CD4-positive, alpha-beta T cell treated with Interleukin-17A for 1 hour (primary cell): Measurements from ENCODE around the gene POU2F2.

Source experiments
- DNase-seq: peaks from one replicate; pipeline ENCODE4 v3.0.0-alpha.2; 2020

The POU2F2 gene

GRCh38 chr19:42098781-42099180 lies 33.5 kb downstream of the POU2F2 start:
- no peak for DNase-seq

DNA sequence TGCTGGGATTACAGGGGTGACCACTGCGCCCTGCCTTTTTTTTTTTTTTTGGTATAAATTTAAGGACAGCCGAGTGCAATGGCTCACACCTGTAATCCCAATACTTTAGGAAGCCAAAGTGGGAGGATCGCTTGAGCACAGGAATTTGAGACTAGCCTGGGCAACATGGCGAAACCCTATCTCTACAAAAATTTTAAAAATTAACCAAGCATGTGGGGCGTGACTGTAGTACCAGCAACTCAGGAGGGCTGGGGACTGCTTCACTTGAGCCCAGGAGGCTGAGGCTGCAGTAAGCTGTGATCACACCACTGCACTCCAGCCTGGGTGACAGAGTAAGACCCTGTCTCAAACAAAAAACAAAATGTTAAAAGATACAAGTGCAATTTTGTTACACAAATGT lies 34.8 kb downstream of the POU2F2 start:
- no peak for DNase-seq

GRCh38 chr19:42096255-42096837 lies 35.9 kb downstream of the POU2F2 start:
- DNase-seq, result no peak

- DNase-seq, result no peak
These were observed 36.4 kb downstream of the POU2F2 start for GRCh38 chr19:42095814-42096230.

DNA sequence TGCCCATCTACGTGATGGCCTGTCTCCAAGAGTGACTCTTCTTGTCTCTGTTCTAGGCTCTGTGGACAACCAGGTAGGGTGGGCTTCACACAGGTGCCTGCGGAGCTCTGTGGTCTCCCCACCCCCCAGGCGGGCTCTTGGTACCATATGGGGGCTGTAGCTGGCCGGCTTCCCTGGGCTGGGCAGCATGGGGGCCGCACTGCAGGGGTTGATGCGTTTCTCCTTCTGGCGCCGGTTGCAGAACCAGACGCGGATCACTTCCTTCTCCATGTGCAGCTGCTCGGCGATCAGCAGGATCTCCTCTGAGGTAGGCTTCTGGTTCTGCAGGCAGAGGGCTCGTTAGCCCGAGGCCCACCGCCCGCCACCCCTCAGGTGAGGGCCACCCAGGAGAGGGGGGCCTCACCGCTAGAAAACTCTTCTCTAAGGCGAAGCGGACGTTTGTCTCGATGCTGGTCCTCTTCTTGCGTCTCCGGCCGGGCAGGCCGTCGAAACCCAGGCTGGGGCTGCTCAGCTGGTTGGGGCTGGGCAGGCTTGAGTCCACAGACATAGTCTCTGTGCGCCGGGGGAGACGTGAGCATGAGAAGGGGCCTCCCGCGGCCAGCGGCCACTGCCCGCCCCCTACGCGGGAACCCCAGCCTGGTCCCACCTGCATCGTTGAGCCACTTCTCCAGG lies 37.0 kb downstream of the POU2F2 start:
- no peak for DNase-seq

DNA sequence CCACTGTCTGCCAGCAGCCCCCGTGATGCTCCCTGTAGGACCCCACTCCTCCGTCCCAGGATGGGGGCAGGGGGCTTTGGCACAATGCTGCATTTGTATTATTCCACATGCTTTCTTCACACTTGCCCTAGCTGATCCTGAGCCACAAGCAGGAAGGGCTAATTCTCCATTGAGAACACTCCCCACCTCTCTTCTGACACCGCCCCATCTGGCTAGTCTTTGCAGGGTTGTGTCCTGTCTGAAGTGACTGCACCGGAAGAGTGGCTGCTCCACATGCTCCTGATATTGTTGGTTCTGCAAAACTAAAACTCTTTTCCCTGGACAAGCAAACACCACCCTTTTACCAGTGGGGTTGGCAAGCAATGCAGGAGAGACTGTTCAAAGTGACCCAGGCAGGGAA lies 38.3 kb downstream of the POU2F2 start:
- DNase-seq, result no peak

DNA sequence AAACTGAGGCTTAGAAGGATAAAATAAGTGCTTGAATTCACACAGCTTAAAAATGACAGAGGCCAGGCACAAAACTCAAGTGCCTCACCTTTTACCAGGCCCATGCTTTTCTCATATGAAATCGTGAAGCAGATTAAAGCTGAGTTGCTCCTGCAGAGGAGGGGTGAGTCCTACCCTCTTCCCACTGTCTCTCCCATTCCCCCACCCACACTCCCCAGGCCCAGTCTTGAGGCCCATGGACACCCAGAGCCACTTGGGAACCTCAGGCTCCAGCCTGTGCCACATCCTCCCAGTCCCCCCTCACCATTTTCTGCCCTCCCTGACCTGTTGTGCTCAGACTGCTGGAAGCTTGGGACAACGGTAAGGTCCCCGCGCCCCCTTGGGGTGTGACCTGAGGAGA lies 38.7 kb downstream of the POU2F2 start:
- DNase-seq, result no peak

GRCh38 chr19:42092350-42092749 lies 39.9 kb downstream of the POU2F2 start:
- peak; percentile 52 for DNase-seq

GRCh38 chr19:42091742-42092141 lies 40.5 kb downstream of the POU2F2 start:
- DNase-seq, result no peak

- DNase-seq, result no peak
These were observed 40.9 kb downstream of the POU2F2 start for GRCh38 chr19:42091300-42091699.

DNA sequence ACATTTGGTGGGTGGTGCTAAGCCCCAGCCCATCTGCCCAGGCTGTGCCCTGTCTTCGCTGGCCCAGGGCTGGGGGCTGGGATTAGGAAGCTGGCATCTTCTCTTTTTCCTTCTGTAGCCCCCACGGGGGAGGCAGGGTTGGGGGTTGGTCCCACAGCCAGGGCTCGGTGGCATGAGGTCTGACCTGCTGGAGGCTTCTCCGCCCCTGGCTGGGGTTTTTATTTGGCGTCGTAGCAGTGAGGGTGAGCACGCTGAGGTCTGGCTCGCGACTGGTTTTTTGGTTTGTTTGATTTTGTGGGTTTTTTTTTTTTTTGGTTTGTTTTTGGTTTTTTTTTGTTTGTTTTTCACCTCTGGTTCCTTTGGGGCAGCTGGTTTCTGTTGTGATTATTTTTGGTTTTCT lies 41.6 kb downstream of the POU2F2 start:
- peak; percentile 18 for DNase-seq

DNA sequence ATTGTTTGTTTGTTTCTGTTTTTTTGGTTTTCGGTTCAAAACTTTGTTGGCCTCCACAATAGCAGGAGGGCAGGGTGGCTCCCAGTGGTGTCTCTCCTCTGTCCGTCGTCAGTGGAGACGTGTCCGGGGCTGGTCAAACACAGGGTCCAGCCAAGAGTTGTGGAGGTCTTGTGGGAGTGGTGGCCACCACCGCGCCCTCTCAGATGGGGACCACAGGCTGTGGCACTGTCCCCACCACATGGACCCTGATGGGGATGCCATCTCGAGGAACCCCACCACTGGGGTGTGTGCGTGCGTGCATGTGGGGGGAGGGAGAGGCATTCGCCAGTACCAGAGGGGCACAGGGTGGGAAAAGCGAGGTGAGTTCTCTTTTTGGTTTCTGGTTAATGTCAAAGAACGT lies 42.5 kb downstream of the POU2F2 start:
- DNase-seq, result no peak

DNA sequence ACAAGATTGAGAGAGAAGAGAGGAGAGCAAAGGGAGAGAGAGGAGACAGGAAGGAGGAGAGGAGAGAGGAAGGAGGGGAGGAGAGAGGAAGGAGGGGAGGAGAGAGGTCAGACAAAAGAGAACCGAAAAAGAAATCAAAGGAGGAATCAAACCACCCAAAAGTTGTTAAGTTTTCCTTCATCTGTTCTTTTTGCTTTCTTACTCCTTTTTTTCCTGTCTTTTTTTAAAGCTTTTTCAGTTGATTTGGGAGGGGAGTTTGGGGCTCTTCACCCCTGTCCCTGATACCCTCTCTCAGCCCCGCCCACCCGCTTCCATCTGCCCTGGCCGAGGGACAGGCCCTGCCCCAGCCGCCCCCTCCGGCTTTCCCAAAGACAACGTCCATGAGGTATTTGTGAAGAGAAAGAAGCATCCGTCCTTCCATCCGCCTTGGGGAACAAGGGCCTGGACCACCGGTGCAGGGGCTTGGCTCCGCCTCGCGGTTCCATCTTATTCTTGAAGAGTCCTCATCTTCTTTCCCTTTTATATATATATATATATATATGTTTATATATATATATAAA lies 43.0 kb downstream of the POU2F2 start:
- DNase-seq, result no peak

DNA sequence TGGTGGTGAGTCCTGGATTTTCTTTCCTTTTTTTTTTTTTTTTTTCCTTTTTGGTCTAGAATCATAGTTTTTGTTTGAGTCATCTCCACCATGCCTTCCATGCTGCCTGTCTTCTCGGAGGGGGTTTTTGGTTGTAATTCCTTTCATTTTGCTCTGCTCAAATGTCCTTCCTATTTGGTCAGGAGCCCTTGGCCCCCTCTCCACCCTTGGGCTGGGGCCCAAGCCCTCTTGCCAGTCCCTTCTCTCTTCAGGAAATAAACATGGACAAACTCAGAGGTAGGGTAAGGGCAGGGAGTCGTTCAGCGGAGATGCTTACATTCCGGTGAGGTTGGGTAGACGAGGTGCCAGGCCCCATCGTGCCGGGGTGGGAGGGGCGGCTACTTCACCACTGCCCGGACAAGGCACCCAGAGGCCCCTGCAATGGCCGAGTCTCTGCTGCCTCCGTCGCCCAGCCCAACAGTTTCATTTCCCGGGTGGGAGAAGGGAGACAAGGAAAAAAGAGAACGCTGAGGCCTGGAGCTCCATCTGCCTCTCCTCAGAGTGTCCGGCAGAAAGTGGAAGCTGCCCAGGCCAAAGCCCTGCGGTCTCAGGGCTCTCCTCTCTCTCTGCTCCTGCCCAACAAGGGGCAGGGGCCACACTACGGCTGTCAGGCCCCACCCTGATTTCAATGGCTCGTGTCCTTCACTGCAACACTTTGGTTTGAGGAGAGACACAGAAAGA lies 43.6 kb downstream of the POU2F2 start:
- DNase-seq, result no peak

DNA sequence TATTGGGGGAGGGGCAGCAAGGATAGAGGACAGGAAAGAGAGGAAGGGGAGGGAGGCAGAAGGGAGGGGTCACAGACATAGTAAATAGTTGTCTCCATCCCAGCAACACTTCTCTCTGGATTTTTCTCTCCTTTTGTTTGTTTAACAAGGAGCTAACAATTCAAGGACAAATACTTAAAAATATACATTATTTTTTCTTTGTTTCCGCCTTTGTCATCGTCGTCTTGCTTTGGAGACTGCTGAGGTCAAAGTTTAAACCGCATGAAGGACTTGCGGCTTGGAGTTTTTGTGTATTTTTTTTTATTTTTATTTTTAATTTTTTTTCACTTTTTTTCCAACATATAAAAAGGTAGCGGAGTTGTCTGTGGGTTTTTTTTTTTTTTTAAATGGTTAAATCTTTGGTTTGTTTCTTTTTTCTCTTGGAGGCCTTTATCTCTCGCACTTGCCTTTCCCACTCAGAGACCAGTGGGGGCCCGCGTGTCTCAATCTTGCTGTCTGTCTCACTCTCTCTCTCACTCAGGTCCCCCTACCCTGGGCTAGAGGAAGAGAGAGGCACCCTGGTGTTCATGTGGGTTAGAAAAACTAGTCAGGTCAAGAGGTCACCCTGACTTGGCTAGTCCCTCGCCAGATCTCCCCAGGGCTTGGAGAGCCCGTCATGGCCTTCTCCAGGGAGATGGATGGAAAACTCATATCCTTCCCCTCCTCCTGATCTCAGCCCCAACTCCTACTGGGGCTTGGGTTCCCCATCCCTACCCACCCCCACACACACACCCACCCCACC lies 45.3 kb downstream of the POU2F2 start:
- DNase-seq, result no peak

DNA sequence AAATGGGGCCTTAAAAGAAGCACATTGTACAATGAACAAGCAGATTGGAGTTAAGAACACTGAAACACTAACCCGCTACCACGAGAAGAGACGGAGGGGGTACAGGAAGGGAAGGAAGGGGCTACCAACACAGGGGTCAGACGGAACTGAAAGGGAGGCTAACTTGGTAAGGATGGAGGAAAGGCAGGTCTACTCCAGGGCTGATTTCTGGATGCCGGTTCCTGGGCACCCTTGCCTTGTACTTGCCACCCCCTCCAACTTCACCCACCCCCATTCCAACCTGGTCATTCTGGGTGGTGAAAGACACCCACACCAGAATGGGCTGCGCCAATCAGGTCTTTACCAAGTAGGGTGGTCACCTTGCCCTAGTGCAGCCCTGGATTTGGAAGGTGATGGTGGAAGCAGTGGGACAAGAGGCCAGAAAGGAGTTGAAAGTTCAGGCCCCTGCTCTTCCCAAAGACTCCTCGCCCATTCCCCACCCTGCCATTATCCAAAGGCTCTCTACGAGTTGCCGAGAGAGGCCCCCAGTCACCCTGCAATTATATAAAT lies 46.0 kb downstream of the POU2F2 start:
- no peak for DNase-seq

- DNase-seq, result no peak
These were observed 48.7 kb downstream of the POU2F2 start for GRCh38 chr19:42083537-42083936.

- DNase-seq, result peak; percentile 37
These were observed 50.6 kb downstream of the POU2F2 start for GRCh38 chr19:42081584-42082203.

GRCh38 chr19:42080764-42081375 lies 51.4 kb downstream of the POU2F2 start:
- no peak for DNase-seq

DNA sequence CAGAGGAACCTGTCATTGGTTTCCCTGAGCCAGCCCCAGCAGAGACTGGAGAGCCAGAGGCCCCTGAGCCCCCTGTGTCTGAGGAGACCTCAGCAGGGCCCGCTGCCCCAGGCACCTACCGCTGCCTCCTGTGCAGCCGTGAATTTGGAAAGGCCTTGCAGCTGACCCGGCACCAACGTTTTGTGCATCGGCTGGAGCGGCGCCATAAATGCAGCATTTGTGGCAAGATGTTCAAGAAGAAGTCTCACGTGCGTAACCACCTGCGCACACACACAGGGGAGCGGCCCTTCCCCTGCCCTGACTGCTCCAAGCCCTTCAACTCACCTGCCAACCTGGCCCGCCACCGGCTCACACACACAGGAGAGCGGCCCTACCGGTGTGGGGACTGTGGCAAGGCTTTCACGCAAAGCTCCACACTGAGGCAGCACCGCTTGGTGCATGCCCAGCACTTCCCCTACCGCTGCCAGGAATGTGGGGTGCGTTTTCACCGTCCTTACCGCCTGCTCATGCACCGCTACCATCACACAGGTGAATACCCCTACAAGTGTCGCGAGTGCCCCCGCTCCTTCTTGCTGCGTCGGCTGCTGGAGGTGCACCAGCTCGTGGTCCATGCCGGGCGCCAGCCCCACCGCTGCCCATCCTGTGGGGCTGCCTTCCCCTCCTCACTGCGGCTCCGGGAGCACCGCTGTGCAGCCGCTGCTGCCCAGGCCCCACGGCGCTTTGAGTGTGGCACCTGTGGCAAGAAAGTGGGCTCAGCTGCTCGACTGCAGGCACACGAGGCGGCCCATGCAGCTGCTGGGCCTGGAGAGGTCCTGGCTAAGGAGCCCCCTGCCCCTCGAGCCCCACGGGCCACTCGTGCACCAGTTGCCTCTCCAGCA lies 52.1 kb downstream of the POU2F2 start:
- no peak for DNase-seq

DNA sequence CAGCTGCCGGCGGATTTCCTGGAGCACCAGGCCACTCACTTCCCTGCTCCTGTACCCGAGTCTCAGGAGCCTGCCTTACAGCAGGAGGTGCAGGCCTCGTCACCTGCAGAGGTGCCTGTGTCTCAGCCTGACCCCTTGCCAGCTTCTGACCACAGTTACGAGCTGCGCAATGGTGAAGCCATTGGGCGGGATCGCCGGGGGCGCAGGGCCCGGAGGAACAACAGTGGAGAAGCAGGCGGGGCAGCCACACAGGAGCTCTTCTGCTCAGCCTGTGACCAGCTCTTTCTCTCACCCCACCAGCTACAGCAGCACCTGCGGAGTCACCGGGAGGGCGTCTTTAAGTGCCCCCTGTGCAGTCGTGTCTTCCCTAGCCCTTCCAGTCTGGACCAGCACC lies 53.0 kb downstream of the POU2F2 start:
- DNase-seq, result no peak
